Measurements from ENCODE around the gene CRYGN. TPM values are rescaled to one million over a fixed set of nuclear protein-coding genes. Genes with fewer than 3 reads are reported as not detected.

Gene CRYGN
- total RNA-seq, 3 donors from 2014 or later, result 0.51 TPM; not detected in 2

DNA sequence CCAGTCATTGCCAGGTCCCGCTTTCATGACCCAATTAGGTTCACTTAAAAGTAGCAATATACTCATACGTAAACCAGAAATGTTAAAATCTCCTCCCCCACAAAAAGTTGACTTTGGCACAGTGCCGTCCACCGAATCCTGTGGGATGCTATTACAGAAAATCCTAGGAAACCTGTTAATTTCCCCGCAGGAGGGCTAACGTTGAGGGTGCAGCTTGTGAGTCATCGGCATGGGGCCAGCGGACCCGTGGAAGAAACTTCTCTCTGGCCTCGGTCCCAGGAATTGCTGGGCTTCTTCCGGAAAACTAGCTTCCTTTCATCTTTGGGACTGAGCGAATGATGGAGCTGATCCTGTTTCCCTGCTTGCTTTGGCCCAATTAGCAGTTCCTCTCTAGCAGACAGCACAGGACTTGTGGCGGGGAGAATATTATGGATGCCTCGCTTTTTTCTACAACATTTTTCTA lies 13.5 kb downstream of the CRYGN start:
- Histone ChIP-seq H3K36me3 (ENCODE audit: low read depth) (no peaks in the 10 kb centered on the region), H3K4me3 (no peak overlapping the region), H3K9me3 (peaks cover 2% of the 10 kb centered on the region), H3K4me1 (ENCODE audit: low read depth) (peaks cover 4% of the 10 kb centered on the region)
- TF ChIP-seq, protein P1, sequence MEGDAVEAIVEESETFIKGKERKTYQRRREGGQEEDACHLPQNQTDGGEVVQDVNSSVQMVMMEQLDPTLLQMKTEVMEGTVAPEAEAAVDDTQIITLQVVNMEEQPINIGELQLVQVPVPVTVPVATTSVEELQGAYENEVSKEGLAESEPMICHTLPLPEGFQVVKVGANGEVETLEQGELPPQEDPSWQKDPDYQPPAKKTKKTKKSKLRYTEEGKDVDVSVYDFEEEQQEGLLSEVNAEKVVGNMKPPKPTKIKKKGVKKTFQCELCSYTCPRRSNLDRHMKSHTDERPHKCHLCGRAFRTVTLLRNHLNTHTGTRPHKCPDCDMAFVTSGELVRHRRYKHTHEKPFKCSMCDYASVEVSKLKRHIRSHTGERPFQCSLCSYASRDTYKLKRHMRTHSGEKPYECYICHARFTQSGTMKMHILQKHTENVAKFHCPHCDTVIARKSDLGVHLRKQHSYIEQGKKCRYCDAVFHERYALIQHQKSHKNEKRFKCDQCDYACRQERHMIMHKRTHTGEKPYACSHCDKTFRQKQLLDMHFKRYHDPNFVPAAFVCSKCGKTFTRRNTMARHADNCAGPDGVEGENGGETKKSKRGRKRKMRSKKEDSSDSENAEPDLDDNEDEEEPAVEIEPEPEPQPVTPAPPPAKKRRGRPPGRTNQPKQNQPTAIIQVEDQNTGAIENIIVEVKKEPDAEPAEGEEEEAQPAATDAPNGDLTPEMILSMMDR (IDR thresholded peaks at IDR 0.05), result no peak
- intact Hi-C loops (cut with DNase I, micrococcal nuclease), result no loop called here
- DNase-seq (peak in 2 of 3 donors; percentile 59 to 62), ATAC-seq (no peak)

- TF ChIP-seq, protein P1 (IDR thresholded peaks at IDR 0.05), result no peak
- Histone ChIP-seq H3K36me3 (ENCODE audit: low read depth) (no peaks in the 10 kb centered on the region), H3K4me3 (no peak overlapping the region), H3K9me3 (peaks cover 2% of the 10 kb centered on the region), H3K4me1 (ENCODE audit: low read depth) (peaks cover 4% of the 10 kb centered on the region)
- no peak for DNase-seq
- intact Hi-C loops (cut with DNase I, micrococcal nuclease), result no loop called here
- peak; percentile 23 for ATAC-seq
Measured at GRCh38 chr7:151425670-151426440, 14.1 kb downstream of the CRYGN start.

GRCh38 chr7:151424799-151425198 lies 15.1 kb downstream of the CRYGN start:
- Histone ChIP-seq H3K36me3 (ENCODE audit: low read depth) (no peaks in the 10 kb centered on the region), H3K4me1 (ENCODE audit: low read depth) (peaks cover 4% of the 10 kb centered on the region), H3K9me3 (peaks cover 2% of the 10 kb centered on the region), H3K4me3 (no peak overlapping the region)
- intact Hi-C loops (cut with DNase I, micrococcal nuclease), result no loop called here
- ATAC-seq, result no peak
- TF ChIP-seq, protein P1 (IDR thresholded peaks at IDR 0.05), result no peak
- no peak for DNase-seq

DNA sequence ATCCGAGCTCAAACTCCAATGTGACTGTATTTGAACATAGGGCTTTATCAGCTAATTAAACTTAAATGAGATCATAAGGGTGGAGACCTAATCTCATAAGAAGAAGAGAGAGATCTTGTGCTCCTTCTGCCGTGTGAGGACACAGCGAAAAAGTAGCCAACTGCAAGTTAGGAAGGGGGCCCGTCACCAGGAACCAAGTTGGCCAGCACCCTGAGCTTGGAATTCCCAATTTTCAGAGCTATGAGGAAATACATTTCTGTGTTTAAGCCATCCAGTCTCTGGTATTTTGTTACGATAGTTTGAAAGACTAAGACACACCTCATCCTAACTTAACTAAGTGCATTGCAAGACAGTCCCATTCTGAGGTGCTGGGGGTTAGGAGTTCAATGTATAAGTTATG lies 16.0 kb downstream of the CRYGN start:
- peaks cover 4% of the 10 kb centered on the region for H3K4me1 ChIP-seq (ENCODE audit: low read depth)
- TF ChIP-seq, protein P1 (IDR thresholded peaks at IDR 0.05), result no peak
- DNase-seq (no peak), ATAC-seq (no peak)
- H3K9me3 ChIP-seq, result peaks cover 4% of the 10 kb centered on the region
- no peaks in the 10 kb centered on the region for H3K36me3 ChIP-seq (ENCODE audit: low read depth)
- no peak overlapping the region for H3K4me3 ChIP-seq
- intact Hi-C loops (cut with DNase I, micrococcal nuclease), result no loop called here

DNA sequence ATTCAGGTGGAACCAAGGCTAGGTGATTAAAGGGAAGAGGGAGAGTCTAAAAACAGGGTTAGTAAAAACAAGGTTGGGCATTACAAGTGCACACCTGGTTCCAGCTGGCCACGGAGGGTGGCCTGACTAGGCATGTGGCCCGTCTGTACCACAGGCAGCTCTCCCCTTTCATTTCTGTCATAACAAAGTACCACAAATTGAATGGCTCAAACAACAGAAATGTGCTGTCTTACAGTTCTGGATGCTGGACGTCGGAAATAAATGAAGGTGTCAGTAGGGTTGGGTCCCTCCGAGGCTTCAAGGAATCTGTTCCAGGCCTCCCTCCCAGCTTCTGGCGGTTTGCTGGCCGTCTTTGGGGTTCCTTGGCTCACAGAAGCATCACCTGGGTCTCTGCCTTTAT lies 16.7 kb downstream of the CRYGN start:
- ATAC-seq, result no peak
- Histone ChIP-seq H3K9me3 (peaks cover 5% of the 10 kb centered on the region), H3K4me1 (ENCODE audit: low read depth) (peaks cover 4% of the 10 kb centered on the region), H3K4me3 (no peak overlapping the region), H3K36me3 (ENCODE audit: low read depth) (no peaks in the 10 kb centered on the region)
- intact Hi-C loops (cut with DNase I, micrococcal nuclease), result no loop called here
- no peak for DNase-seq
- TF ChIP-seq, protein P1 (IDR thresholded peaks at IDR 0.05), result no peak
